WERI-Rb-1 (cell line): ENCODE measurements around the gene CTXND1.
A peak's percentile ranks its signal among the peaks of the same experiment; 100 is the strongest.

ENCODE experiments used
- DNase-seq: peaks from one replicate; pipeline ENCODE4 v3.0.0-alpha.2; 2020
- H3K27ac ChIP-seq: fragments of 250-450 bp; sonication (Bioruptor Pico); 2 replicates; pipeline ENCODE4 v1.5.1; 2020; ENCODE audit warnings: mild to moderate bottlenecking, moderate library complexity
- H3K27me3 ChIP-seq: fragments of 250-450 bp; sonication (Bioruptor Pico); 2 replicates; pipeline ENCODE4 v1.5.1; 2021; ENCODE audit warnings: mild to moderate bottlenecking, low read depth, moderate library complexity; ENCODE audit not compliant: insufficient read depth, severe bottlenecking
- H3K36me3 ChIP-seq: fragments of 250-450 bp; sonication (Bioruptor Pico); 2 replicates; pipeline ENCODE4 v1.5.1; 2020; ENCODE audit warnings: mild to moderate bottlenecking, moderate library complexity
- H3K4me3 ChIP-seq: 2 replicates; pipeline ENCODE4 v1.5.1; 2011; ENCODE audit warnings: low read depth, mild to moderate bottlenecking, control low read depth, low read length
- H3K9me3 ChIP-seq: fragments of 250-450 bp; sonication (Bioruptor Pico); 2 replicates; pipeline ENCODE4 v1.5.1; 2021; ENCODE audit warnings: mild to moderate bottlenecking, moderate library complexity; ENCODE audit not compliant: severe bottlenecking
- TF ChIP-seq, protein P1 (sequence below): IDR thresholded peaks from 2 replicates; pipeline ENCODE4 v1.5.1; 2011; ENCODE audit warnings: low read depth, mild to moderate bottlenecking, control low read depth, inconsistent platforms, low read length

Gene CTXND1

DNA sequence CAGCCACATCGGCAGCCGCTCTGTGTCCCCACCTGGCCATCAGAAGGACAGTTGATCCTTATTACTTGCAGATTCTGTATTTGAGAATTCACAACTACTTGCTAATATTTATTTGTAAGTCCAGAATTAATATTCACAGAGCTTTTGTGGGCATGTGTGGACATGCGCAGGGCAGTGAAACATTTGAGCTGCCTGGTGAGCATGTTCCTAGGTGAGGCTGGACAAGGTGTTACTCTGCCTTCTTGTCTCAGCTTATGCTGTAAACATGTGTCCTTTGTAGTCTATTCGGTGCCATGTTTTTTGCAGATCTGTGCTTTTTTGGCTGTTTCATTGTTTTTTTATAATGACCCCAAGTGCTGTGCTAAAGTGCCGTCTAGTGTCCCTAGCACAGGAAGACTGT, 83.6 kb downstream of the CTXND1 start:
- no peak overlapping the region for H3K4me3 ChIP-seq
- DNase-seq: no peak
- H3K36me3 ChIP-seq: no peaks in the 10 kb centered on the region
- no peaks in the 10 kb centered on the region for H3K9me3 ChIP-seq
- TF ChIP-seq, protein P1, sequence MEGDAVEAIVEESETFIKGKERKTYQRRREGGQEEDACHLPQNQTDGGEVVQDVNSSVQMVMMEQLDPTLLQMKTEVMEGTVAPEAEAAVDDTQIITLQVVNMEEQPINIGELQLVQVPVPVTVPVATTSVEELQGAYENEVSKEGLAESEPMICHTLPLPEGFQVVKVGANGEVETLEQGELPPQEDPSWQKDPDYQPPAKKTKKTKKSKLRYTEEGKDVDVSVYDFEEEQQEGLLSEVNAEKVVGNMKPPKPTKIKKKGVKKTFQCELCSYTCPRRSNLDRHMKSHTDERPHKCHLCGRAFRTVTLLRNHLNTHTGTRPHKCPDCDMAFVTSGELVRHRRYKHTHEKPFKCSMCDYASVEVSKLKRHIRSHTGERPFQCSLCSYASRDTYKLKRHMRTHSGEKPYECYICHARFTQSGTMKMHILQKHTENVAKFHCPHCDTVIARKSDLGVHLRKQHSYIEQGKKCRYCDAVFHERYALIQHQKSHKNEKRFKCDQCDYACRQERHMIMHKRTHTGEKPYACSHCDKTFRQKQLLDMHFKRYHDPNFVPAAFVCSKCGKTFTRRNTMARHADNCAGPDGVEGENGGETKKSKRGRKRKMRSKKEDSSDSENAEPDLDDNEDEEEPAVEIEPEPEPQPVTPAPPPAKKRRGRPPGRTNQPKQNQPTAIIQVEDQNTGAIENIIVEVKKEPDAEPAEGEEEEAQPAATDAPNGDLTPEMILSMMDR: no peak
- no peak overlapping the region for H3K27ac ChIP-seq
- H3K27me3 ChIP-seq: no peaks in the 10 kb centered on the region

DNA sequence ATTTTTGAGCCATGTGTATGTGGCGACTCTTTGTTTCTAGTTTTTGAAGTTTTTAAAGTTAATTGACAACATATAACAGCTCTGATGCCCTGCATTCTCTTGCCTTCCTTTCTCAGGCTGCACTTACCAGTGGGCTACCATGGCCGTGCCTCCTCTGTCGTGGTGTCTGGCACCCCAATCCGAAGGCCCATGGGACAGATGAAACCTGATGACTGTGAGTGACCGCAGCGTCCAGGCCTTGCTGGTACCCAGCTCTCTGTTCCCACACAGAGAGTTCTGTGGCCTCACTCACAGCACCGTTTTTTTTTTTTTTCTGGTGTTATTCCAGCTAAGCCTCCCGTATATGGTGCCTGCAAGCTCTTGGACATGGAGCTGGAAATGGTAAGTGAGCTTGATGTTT, 84.1 kb downstream of the CTXND1 start:
- no peaks in the 10 kb centered on the region for H3K36me3 ChIP-seq
- DNase-seq: no peak
- no peaks in the 10 kb centered on the region for H3K27me3 ChIP-seq
- TF ChIP-seq, protein P1: no peak
- no peaks in the 10 kb centered on the region for H3K9me3 ChIP-seq
- no peak overlapping the region for H3K4me3 ChIP-seq
- H3K27ac ChIP-seq: no peak overlapping the region

DNA sequence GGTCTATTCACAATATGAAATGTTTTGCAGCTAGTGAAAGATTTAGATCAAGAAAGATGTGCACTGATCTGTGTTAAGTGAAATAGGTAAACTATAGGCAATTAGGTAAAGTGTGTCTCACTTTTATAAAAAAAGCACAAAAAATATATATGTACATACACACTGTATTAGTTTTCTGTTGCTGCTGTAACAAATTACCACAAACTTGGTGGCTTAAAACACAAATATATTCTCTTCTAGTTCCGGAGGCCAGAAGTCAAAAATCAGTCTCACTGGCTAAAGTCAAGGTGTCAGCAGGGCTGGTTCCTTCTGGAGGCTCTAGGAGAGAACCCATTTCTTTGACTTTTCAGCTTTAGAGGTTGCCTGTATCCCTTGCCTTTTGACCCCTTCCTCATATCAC, 88.1 kb downstream of the CTXND1 start:
- Histone ChIP-seq H3K27ac (no peak overlapping the region), H3K36me3 (no peaks in the 10 kb centered on the region), H3K27me3 (no peaks in the 10 kb centered on the region), H3K9me3 (no peaks in the 10 kb centered on the region), H3K4me3 (no peak overlapping the region)
- no peak for DNase-seq
- TF ChIP-seq, protein P1: no peak

DNA sequence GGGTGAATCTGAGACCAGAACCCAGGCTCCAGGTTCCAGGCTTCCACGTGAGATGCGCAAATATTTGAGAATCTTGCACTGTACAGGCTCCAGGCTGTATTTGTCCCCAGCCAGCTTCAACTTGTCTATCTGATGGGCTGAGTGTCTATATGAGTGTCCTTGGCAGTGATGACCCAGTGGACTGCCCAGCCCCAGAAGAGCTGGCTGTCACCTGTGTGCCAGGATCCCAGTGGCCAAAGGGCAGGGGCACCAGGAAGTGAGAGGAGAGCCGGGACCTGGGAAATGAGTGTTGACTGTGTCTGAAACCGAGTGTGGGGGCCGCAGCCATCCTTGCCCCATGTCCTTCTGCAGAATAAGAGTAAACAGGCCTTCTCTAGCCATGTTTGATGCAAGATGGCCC, 88.8 kb downstream of the CTXND1 start:
- no peak for DNase-seq
- Histone ChIP-seq H3K36me3 (no peaks in the 10 kb centered on the region), H3K4me3 (no peak overlapping the region), H3K27me3 (no peaks in the 10 kb centered on the region), H3K27ac (no peak overlapping the region), H3K9me3 (no peaks in the 10 kb centered on the region)
- TF ChIP-seq, protein P1: no peak

DNA sequence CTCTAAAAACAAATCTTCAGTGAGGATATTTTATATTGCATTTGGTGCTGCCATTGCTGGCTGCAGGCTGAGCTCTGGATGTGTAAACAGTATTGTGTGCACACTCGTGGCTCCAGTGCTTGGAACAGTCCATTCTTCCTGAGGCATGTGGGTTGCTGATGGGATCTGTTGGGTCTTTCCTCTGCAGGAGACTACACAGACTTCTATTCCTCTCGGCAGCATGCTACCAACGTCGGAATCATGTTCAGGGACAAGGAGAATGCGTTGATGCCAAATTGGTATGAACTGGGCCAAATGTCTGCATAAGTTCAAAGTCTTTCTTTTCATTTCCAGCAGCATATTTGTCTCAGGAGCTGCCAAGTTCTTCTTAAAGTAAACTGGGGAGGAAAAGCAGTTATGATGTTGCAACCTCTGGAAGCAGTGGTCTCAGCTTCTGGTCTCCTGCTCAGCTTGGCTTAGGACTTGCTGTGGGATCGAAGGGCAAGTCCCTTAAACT, 89.9 kb downstream of the CTXND1 start:
- Histone ChIP-seq H3K36me3 (no peaks in the 10 kb centered on the region), H3K27ac (no peak overlapping the region; the same call in 1 of the 2 replicates), H3K4me3 (no peak overlapping the region), H3K9me3 (no peaks in the 10 kb centered on the region), H3K27me3 (no peaks in the 10 kb centered on the region)
- DNase-seq: peak; percentile 20
- TF ChIP-seq, protein P1: no peak

DNA sequence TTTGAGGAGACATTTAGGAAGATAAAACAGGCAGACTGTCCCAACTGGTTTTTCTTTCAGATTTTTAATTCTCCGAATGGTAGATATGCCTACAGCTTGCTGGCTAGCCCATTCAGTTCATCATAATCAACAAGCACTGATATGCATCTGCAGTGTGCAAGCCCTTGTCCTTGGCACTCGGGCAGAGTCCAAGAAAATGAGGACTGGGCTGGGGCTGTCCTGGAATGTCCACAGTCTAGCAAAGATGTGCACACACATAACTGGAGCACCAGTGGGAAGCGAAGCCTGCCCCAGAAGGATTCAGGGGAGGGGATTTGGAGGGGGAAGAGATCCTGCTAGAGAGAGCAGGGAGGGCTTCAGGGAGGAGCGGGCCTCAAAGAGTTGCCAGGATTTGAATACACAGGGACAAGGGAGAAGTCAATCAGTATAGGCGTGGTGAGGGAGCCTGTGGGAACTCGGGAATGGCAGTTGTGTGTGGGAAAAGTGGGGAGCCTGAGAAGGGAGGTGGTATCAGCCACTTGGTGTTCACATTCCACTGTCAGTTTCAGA, 90.5 kb downstream of the CTXND1 start:
- no peaks in the 10 kb centered on the region for H3K9me3 ChIP-seq
- H3K36me3 ChIP-seq: no peaks in the 10 kb centered on the region
- TF ChIP-seq, protein P1: no peak
- no peak overlapping the region for H3K4me3 ChIP-seq
- no peaks in the 10 kb centered on the region for H3K27me3 ChIP-seq
- H3K27ac ChIP-seq: no peak overlapping the region
- DNase-seq: no peak
